K562 (cell line): ENCODE data around the gene ZNF616. TPM values are rescaled to one million over a fixed set of nuclear protein-coding genes. Genes with fewer than 3 reads are reported as not detected.

Experiments used
- ATAC-seq: fragments of 200-7000 bp; cut with Tn5 transposase; 3 replicates; pipeline ENCODE4 v1.9.1; 2020; ENCODE audit warnings: moderate library complexity
- BruUV-seq: library from RNA; stranded (reverse); fragments of 400-500 nt; replicated peaks from 2 replicates; lab custom pipeline; 2021; lab: Mats Ljungman, UMichigan
- CTCF ChIA-PET: fragments of 300-600 bp; formaldehyde crosslinking; extraction: SDS; loops from one replicate; lab custom pipeline; 2021; ENCODE audit warnings: low intra/inter-chr PET ratio; lab: Yijun Ruan, JAX
- POLR2A ChIA-PET: fragments of 300-600, 350-650 bp; sonication (Branson Sonifier 250); formaldehyde crosslinking; extraction: SDS; loops from one replicate; lab custom pipeline; 2021; ENCODE audit warnings: antibody characterized with exemption, inconsistent platforms; lab: Yijun Ruan, JAX
- DNase-seq, 4 experiments: peaks; one replicate each; pipeline versions ENCODE4 v3.0.0 to v3.0.0-alpha.2; 2011 to 2018; ENCODE audit warnings: low spot score in 3 of 4, mixed read lengths in 3 of 4; ENCODE audit errors: extremely low read depth in 1 of 4
- FAIRE-seq: peaks from 2 replicates; lab custom pipeline; 2011; peaks lifted over from hg19 to GRCh38; lab: Jason Lieb, UNC
- H2AFZ ChIP-seq: 2 replicates; pipeline ENCODE4 v1.6.0; 2011; ENCODE audit warnings: low read depth, low read length, control low read depth, inconsistent platforms
- H3K27ac ChIP-seq: fragments of 200-600 bp; 3 replicates; pipeline ENCODE4 v1.8.0; 2011; ENCODE audit warnings: low read depth, mild to moderate bottlenecking, control low read depth, inconsistent platforms, low read length, moderate library complexity, mixed read lengths; ENCODE audit errors: extremely low read depth
- H3K27me3 ChIP-seq, 2 experiments: fragments of 300-600 bp in 1 of 2; 2 replicates in 1 of 2; 3 replicates in 1 of 2; pipeline versions ENCODE4 v1.6.0 to v1.8.0; 2011; ENCODE audit warnings: inconsistent platforms in 2 of 2, low read length in 2 of 2, mild to moderate bottlenecking in 1 of 2, mixed read lengths in 1 of 2, moderate library complexity in 1 of 2; ENCODE audit not compliant: control insufficient read depth in 2 of 2, insufficient read depth in 2 of 2
- H3K36me3 ChIP-seq: fragments of 300-600 bp; 3 replicates; pipeline ENCODE4 v1.8.0; 2011; ENCODE audit warnings: mild to moderate bottlenecking, low read length, inconsistent platforms; ENCODE audit not compliant: control insufficient read depth, insufficient read depth
- H3K4me1 ChIP-seq, 2 experiments: fragments of 200-600 bp in 1 of 2; replicated peaks in 1 of 2; 2 replicates in 1 of 2; 3 replicates in 1 of 2; pipeline versions ENCODE4 v1.5.1 to v1.8.0; 2011; ENCODE audit warnings: inconsistent platforms in 2 of 2, low read length in 2 of 2, mild to moderate bottlenecking in 1 of 2, mixed read lengths in 1 of 2, moderate library complexity in 1 of 2; ENCODE audit not compliant: control insufficient read depth in 2 of 2, insufficient read depth in 2 of 2
- H3K4me2 ChIP-seq: 2 replicates; pipeline ENCODE4 v1.6.1; 2011; ENCODE audit warnings: low read length, control low read depth, inconsistent platforms, mixed read lengths; ENCODE audit not compliant: insufficient read depth
- H3K4me3 ChIP-seq: fragments of 200-600 bp; sonication (generic), shearing (Covaris generic); 2 replicates; pipeline ENCODE4 v1.5.1; 2016; ENCODE audit warnings: control low read depth, inconsistent platforms
- H3K79me2 ChIP-seq: fragments of 200-600 bp; 3 replicates; pipeline ENCODE4 v1.8.0; 2011; ENCODE audit warnings: low read length, inconsistent platforms; ENCODE audit not compliant: control insufficient read depth, insufficient read depth
- H3K9ac ChIP-seq, 2 experiments: 2 replicates each; pipeline versions ENCODE4 v1.6.0 to v1.6.1; 2011; ENCODE audit warnings: low read depth in 2 of 2, low read length in 2 of 2, control low read depth in 1 of 2, inconsistent platforms in 1 of 2, mild to moderate bottlenecking in 1 of 2, mixed read lengths in 1 of 2; ENCODE audit not compliant: insufficient read depth in 1 of 2
- H3K9me1 ChIP-seq: one replicate; pipeline ENCODE4 v1.6.0; 2011; ENCODE audit warnings: inconsistent platforms, mild to moderate bottlenecking, low read length, moderate library complexity; ENCODE audit not compliant: control insufficient read depth, insufficient read depth
- H3K9me3 ChIP-seq: replicated peaks from 2 replicates; pipeline ENCODE4 v1.5.1; 2011; ENCODE audit warnings: low read depth, low read length, inconsistent platforms; ENCODE audit not compliant: control insufficient read depth, insufficient read depth
- H4K20me1 ChIP-seq: replicated peaks from 2 replicates; pipeline ENCODE4 v1.6.1; 2011; ENCODE audit warnings: low read length, inconsistent platforms, mixed read lengths; ENCODE audit not compliant: control insufficient read depth, insufficient read depth
- CUX1 ChIP-seq: fragments of 200-800 bp; sonication (Bioruptor generic); IDR thresholded peaks from 2 replicates; pipeline ENCODE4 v1.6.1; 2016; ENCODE audit warnings: missing genetic modification characterization, missing compliant biosample characterization
- THRB ChIP-seq: fragments of 450-650 bp; formaldehyde crosslinking; conservative IDR thresholded peaks from 2 replicates; pipeline ENCODE4 v1.4.0; 2022; ENCODE audit warnings: mild to moderate bottlenecking, missing genetic modification characterization
- WGBS: fragments of 100-300 bp; shearing (Covaris generic); methylation state at CpG from one replicate; pipeline ENCODE4 v1.1.6; 2016; ENCODE audit warnings: low coverage, mixed read lengths; ENCODE audit not compliant: insufficient coverage; ENCODE audit errors: missing lambda C conversion rate; 5-methylcytosine and 5-hydroxymethylcytosine counted together
- in situ Hi-C: fragments of 300-500 bp; cut with MboI; formaldehyde crosslinking; loops from 4 replicates; pipeline ENCODE4 v1.15.0; 2018; ENCODE audit warnings: inconsistent platforms, mixed read lengths
- intact Hi-C: fragments of 100-400 bp; cut with micrococcal nuclease; formaldehyde crosslinking; loops from 2 replicates; pipeline ENCODE4 v1.14.2; 2022
- polyA plus RNA-seq, 8 experiments: library from polyadenylated mRNA; depleted of rRNA in 4 of 8; stranded (reverse) in 5 of 8; unstranded in 3 of 8; fragments of >200 nt; fragmentation: Nextera tagmentation in 2 of 8; fragmentation: Illumina TruSeq in 1 of 8; extraction: Ambion mirVana in 2 of 8; extraction: Trizol in 1 of 8; gene quantifications; 2 replicates each; pipeline versions ENCODE4 v1.2.1 to v1.2.3, GENCODE V29; 2011 to 2014; ENCODE audit warnings: inconsistent platforms in 1 of 8, missing spikeins in 1 of 8
- total RNA-seq, 7 experiments: library from RNA; depleted of rRNA in 6 of 7; stranded (reverse); fragments of >200 nt in 6 of 7; fragmentation: Illumina TruSeq in 2 of 7; extraction: Trizol in 2 of 7; gene quantifications; 2 replicates each; pipeline versions ENCODE4 v1.2.1 to v1.2.3, GENCODE V29; 2011 to 2021; ENCODE audit warnings: low replicate concordance in 1 of 7

ZNF616 gene
- total and polyA plus RNA-seq, 9 of the 15 experiments (the other 6 are each of a cell fraction or from before 2014, with no cell fraction given): 3.4 to 13.0 (median 6.7) TPM

GRCh38 chr19:52187407-52187806 is 47.7 kb upstream of the ZNF616 start:
- 33% methylated on average over 1 of the region's 1 CpG for WGBS
- ATAC-seq (no peak), FAIRE-seq (no peak), DNase-seq (no peak)
- no peaks in the 10 kb centered on the region for H3K9me3 ChIP-seq
- in situ Hi-C loops: no loop called here
- no peak overlapping the region for H3K27ac ChIP-seq
- peaks cover 14% of the 10 kb centered on the region; the same call in 2 of the 3 replicates for H3K36me3 ChIP-seq
- ChIA-PET CTCF (no interaction called here), POLR2A (interaction anchor here (0.7 kb wide), 1 partner anchor 90 kb away, joined by 4 read pairs; no protein-coding TSS in a partner anchor)
- TF ChIP-seq THRB (CRISPR knock-in tag): no peak
- TF ChIP-seq CUX1 (CRISPR knock-in tag): peak; percentile 99
- no peak overlapping the region for H3K4me3 ChIP-seq
- peaks cover 7 to 14% of the 10 kb centered on the region in 2 experiments; a peak in 3 of 5 replicates for H3K4me1 ChIP-seq
- H3K9me1 ChIP-seq: no peaks in the 10 kb centered on the region
- H3K9ac ChIP-seq: no peak overlapping the region
- H3K4me2 ChIP-seq: no peak overlapping the region
- H2AFZ ChIP-seq: no peak overlapping the region
- intact Hi-C loops: loop anchor here (5.0 kb wide), 1 partner anchor 45 kb away; no protein-coding TSS in a partner anchor
- peaks cover 29% of the 10 kb centered on the region for H3K79me2 ChIP-seq
- no peaks in the 10 kb centered on the region for H4K20me1 ChIP-seq
- no peaks in the 10 kb centered on the region; a peak in 1 of 5 replicates for H3K27me3 ChIP-seq
- no TSS peak for BruUV-seq
